Upper lobe of left lung (tissue), 4 donors: Measurements from ENCODE around the gene FCN3.

Experiments
- CTCF ChIP-seq, 6 experiments: fragments of 450-650 bp in 4 of 6; fragments of 200-600 bp in 2 of 6; sonication (generic) in 2 of 6; IDR thresholded peaks; one replicate each; pipeline ENCODE4 v1.5.1; 2016 to 2019; ENCODE audit warnings: antibody characterized with exemption in 6 of 6
- EP300 ChIP-seq, 4 donors: sonication (generic); formaldehyde crosslinking; IDR thresholded peaks; one replicate each; pipeline ENCODE4 v1.5.1; 2017; ENCODE audit warnings: antibody characterized with exemption in 4 of 4, control low read depth in 2 of 4
- POLR2A ChIP-seq, 4 donors: fragments of 450-650 bp; IDR thresholded peaks; one replicate each; pipeline ENCODE4 v1.5.1; 2016 to 2017; ENCODE audit warnings: antibody characterized with exemption in 4 of 4, mild to moderate bottlenecking in 2 of 4
- POLR2AphosphoS5 ChIP-seq, 2 donors: sonication (generic); formaldehyde crosslinking; IDR thresholded peaks; one replicate each; pipeline ENCODE4 v1.5.1; 2017; ENCODE audit warnings: antibody characterized with exemption in 2 of 2

- TF ChIP-seq CTCF (IDR thresholded peaks at IDR 0.05) = no peak
- TF ChIP-seq POLR2A (IDR thresholded peaks at IDR 0.05) = no peak
- no peak for TF ChIP-seq POLR2AphosphoS5 (IDR thresholded peaks at IDR 0.05)
- no peak for TF ChIP-seq EP300 (IDR thresholded peaks at IDR 0.05)
These were observed 5.6 kb upstream of the FCN3 start for GRCh38 chr1:27380224-27380623.
